Activated CD4-positive, alpha-beta T cell treated with anti-CD3 and anti-CD28 coated beads, Interleukin-2, amount 10 ng/mL, durations not matched to agents 7 days and 5 days (primary cell): Measurements from ENCODE around the gene SMC6. TPM values are rescaled to one million over a fixed set of nuclear protein-coding genes. Genes with fewer than 3 reads are reported as not detected.

Source experiments
- CTCF ChIA-PET: fragments of 350-600 bp; sonication (Branson Sonifier 250); formaldehyde crosslinking; loops from one replicate; lab custom pipeline; 2021; ENCODE audit warnings: antibody characterized with exemption; lab: Charles Lee
- POLR2A ChIA-PET: fragments of 350-600 bp; sonication (Branson Sonifier 250); formaldehyde crosslinking; loops from one replicate; lab custom pipeline; 2021; ENCODE audit warnings: antibody characterized with exemption; lab: Charles Lee
- DNase-seq: peaks from one replicate; pipeline ENCODE4 v3.0.0-alpha.2; 2020
- H3K27ac Mint-ChIP-seq: one replicate; pipeline ENCODE4 v1.8.0; 2021; ENCODE audit warnings: mild to moderate bottlenecking, moderate library complexity, mixed read lengths
- H3K27me3 Mint-ChIP-seq: one replicate; pipeline ENCODE4 v1.8.0; 2021; ENCODE audit warnings: mixed read lengths
- H3K36me3 Mint-ChIP-seq: one replicate; pipeline ENCODE4 v1.8.0; 2021; ENCODE audit warnings: low read depth, mixed read lengths
- H3K4me1 Mint-ChIP-seq: one replicate; pipeline ENCODE4 v1.8.0; 2021; ENCODE audit warnings: mixed read lengths
- H3K4me3 Mint-ChIP-seq: one replicate; pipeline ENCODE4 v1.8.0; 2021; ENCODE audit warnings: mild to moderate bottlenecking, moderate library complexity, mixed read lengths
- H3K9me3 Mint-ChIP-seq: one replicate; pipeline ENCODE4 v1.8.0; 2021; ENCODE audit warnings: mixed read lengths
- total RNA-seq, 2 experiments: library from RNA; stranded (reverse); gene quantifications; one replicate each; pipeline ENCODE4 v1.2.3, GENCODE V29; 2021

The SMC6 gene
- total RNA-seq, 2 experiments from 2014 or later, result 41.3 to 41.9 TPM

- H3K27ac Mint-ChIP-seq, result no peak overlapping the region
- no peak overlapping the region for H3K4me3 Mint-ChIP-seq
- peaks cover 43% of the 10 kb centered on the region for H3K4me1 Mint-ChIP-seq
- CTCF ChIA-PET, result interaction anchor here (0.6 to 1.3 kb wide), 3 partner anchors 26 to 42 kb away, joined by 3 to 7 read pairs (median 3); no protein-coding TSS in a partner anchor
- no peaks in the 10 kb centered on the region for H3K27me3 Mint-ChIP-seq
- H3K36me3 Mint-ChIP-seq, result peaks cover 10% of the 10 kb centered on the region
- DNase-seq, result no peak
- H3K9me3 Mint-ChIP-seq, result no peaks in the 10 kb centered on the region
- POLR2A ChIA-PET, result no interaction called here
Observed at GRCh38 chr2:17756668-17757067, 3.1 kb upstream of the SMC6 start.

GRCh38 chr2:17754773-17755425 lies 1.3 kb upstream of the SMC6 start:
- DNase-seq, result no peak
- peak overlapping the region; percentile 98 for H3K27ac Mint-ChIP-seq
- peaks cover 54% of the 10 kb centered on the region for H3K4me1 Mint-ChIP-seq
- POLR2A ChIA-PET, result no interaction called here
- H3K36me3 Mint-ChIP-seq, result peaks cover 8% of the 10 kb centered on the region
- H3K9me3 Mint-ChIP-seq, result no peaks in the 10 kb centered on the region
- H3K4me3 Mint-ChIP-seq, result peak overlapping the region; percentile 88
- no peaks in the 10 kb centered on the region for H3K27me3 Mint-ChIP-seq
- CTCF ChIA-PET, result interaction anchor here (1.4 kb wide), 1 partner anchor 15 kb away, joined by 6 read pairs; no protein-coding TSS in a partner anchor

- Mint-ChIP-seq H3K4me1 (peaks cover 53% of the 10 kb centered on the region), H3K27me3 (no peaks in the 10 kb centered on the region), H3K9me3 (no peaks in the 10 kb centered on the region), H3K36me3 (peaks cover 8% of the 10 kb centered on the region), H3K4me3 (peak overlapping the region; percentile 88), H3K27ac (peak overlapping the region; percentile 98)
- ChIA-PET CTCF (interaction anchor here (0.6 to 1.4 kb wide), 4 partner anchors 13 to 1617 kb away, joined by 3 to 6 read pairs (median 3); no protein-coding TSS in a partner anchor), POLR2A (interaction anchor here (0.8 kb wide), 1 partner anchor 35 kb away, joined by 14 read pairs; no protein-coding TSS in a partner anchor)
- peak; percentile 41 for DNase-seq
Observed at GRCh38 chr2:17752892-17753802, 463 bp downstream of the SMC6 start.

GRCh38 chr2:17752246-17752645 lies 1.4 kb downstream of the SMC6 start:
- no peaks in the 10 kb centered on the region for H3K27me3 Mint-ChIP-seq
- POLR2A ChIA-PET, result no interaction called here
- peaks cover 51% of the 10 kb centered on the region for H3K4me1 Mint-ChIP-seq
- CTCF ChIA-PET, result interaction anchor here (1.0 kb wide), 1 partner anchor 13 kb away, joined by 3 read pairs; no protein-coding TSS in a partner anchor
- no peaks in the 10 kb centered on the region for H3K9me3 Mint-ChIP-seq
- DNase-seq, result no peak
- H3K4me3 Mint-ChIP-seq, result peak overlapping the region; percentile 88
- peak overlapping the region; percentile 88 for H3K27ac Mint-ChIP-seq
- H3K36me3 Mint-ChIP-seq, result peaks cover 14% of the 10 kb centered on the region

- ChIA-PET POLR2A (no interaction called here), CTCF (no interaction called here)
- Mint-ChIP-seq H3K27ac (peak overlapping the region; percentile 84), H3K27me3 (no peaks in the 10 kb centered on the region), H3K9me3 (no peaks in the 10 kb centered on the region), H3K4me1 (peaks cover 37% of the 10 kb centered on the region), H3K36me3 (peaks cover 18% of the 10 kb centered on the region), H3K4me3 (peak overlapping the region; percentile 11)
- peak; percentile 7 for DNase-seq
Observed at GRCh38 chr2:17749753-17750438, 3.7 kb downstream of the SMC6 start.

GRCh38 chr2:17748745-17749144 lies 4.9 kb downstream of the SMC6 start:
- H3K27ac Mint-ChIP-seq, result no peak overlapping the region
- POLR2A ChIA-PET, result no interaction called here
- peaks cover 28% of the 10 kb centered on the region for H3K36me3 Mint-ChIP-seq
- H3K4me3 Mint-ChIP-seq, result no peak overlapping the region
- H3K4me1 Mint-ChIP-seq, result peaks cover 34% of the 10 kb centered on the region
- no peaks in the 10 kb centered on the region for H3K9me3 Mint-ChIP-seq
- H3K27me3 Mint-ChIP-seq, result no peaks in the 10 kb centered on the region
- CTCF ChIA-PET, result interaction anchor here (1.0 kb wide), 1 partner anchor 10 kb away, joined by 3 read pairs; no protein-coding TSS in a partner anchor
- no peak for DNase-seq

- H3K27ac Mint-ChIP-seq, result no peak overlapping the region
- H3K9me3 Mint-ChIP-seq, result no peaks in the 10 kb centered on the region
- CTCF ChIA-PET, result interaction anchor here (1.0 kb wide), 1 partner anchor 9 kb away, joined by 3 read pairs; no protein-coding TSS in a partner anchor
- H3K27me3 Mint-ChIP-seq, result no peaks in the 10 kb centered on the region
- DNase-seq, result no peak
- peaks cover 33% of the 10 kb centered on the region for H3K36me3 Mint-ChIP-seq
- no peak overlapping the region for H3K4me3 Mint-ChIP-seq
- POLR2A ChIA-PET, result no interaction called here
- peaks cover 32% of the 10 kb centered on the region for H3K4me1 Mint-ChIP-seq
Observed at GRCh38 chr2:17747684-17748452, 5.7 kb downstream of the SMC6 start.

GRCh38 chr2:17740203-17740602 lies 13.4 kb downstream of the SMC6 start:
- H3K9me3 Mint-ChIP-seq, result no peaks in the 10 kb centered on the region
- H3K36me3 Mint-ChIP-seq, result peaks cover 56% of the 10 kb centered on the region
- H3K4me1 Mint-ChIP-seq, result peaks cover 3% of the 10 kb centered on the region
- no peak overlapping the region for H3K27ac Mint-ChIP-seq
- DNase-seq, result no peak
- H3K4me3 Mint-ChIP-seq, result no peak overlapping the region
- H3K27me3 Mint-ChIP-seq, result no peaks in the 10 kb centered on the region
- ChIA-PET CTCF (interaction anchor here (1.1 to 2.0 kb wide), 2 partner anchors 11 to 14 kb away, joined by 3 to 6 read pairs; partner anchors contain the start of genes GEN1 and SMC6), POLR2A (no interaction called here)

GRCh38 chr2:17736989-17737388 lies 16.6 kb downstream of the SMC6 start:
- no peak for DNase-seq
- Mint-ChIP-seq H3K4me1 (peaks cover 3% of the 10 kb centered on the region), H3K9me3 (no peaks in the 10 kb centered on the region), H3K27ac (no peak overlapping the region), H3K4me3 (no peak overlapping the region), H3K27me3 (no peaks in the 10 kb centered on the region), H3K36me3 (peaks cover 49% of the 10 kb centered on the region)
- ChIA-PET POLR2A (no interaction called here), CTCF (no interaction called here)

- Mint-ChIP-seq H3K27ac (no peak overlapping the region), H3K36me3 (peaks cover 52% of the 10 kb centered on the region), H3K4me3 (no peak overlapping the region), H3K9me3 (no peaks in the 10 kb centered on the region), H3K4me1 (peaks cover 3% of the 10 kb centered on the region), H3K27me3 (no peaks in the 10 kb centered on the region)
- DNase-seq, result no peak
- CTCF ChIA-PET, result no interaction called here
- POLR2A ChIA-PET, result interaction anchor here (0.6 kb wide), 1 partner anchor 13 kb away, joined by 5 read pairs; no protein-coding TSS in a partner anchor
Observed at GRCh38 chr2:17735864-17736263, 17.7 kb downstream of the SMC6 start.

GRCh38 chr2:17733599-17733998 lies 20.0 kb downstream of the SMC6 start:
- CTCF ChIA-PET, result no interaction called here
- H3K27ac Mint-ChIP-seq, result no peak overlapping the region
- no peaks in the 10 kb centered on the region for H3K27me3 Mint-ChIP-seq
- POLR2A ChIA-PET, result no interaction called here
- no peaks in the 10 kb centered on the region for H3K9me3 Mint-ChIP-seq
- H3K4me3 Mint-ChIP-seq, result no peak overlapping the region
- DNase-seq, result no peak
- peaks cover 43% of the 10 kb centered on the region for H3K36me3 Mint-ChIP-seq
- no peaks in the 10 kb centered on the region for H3K4me1 Mint-ChIP-seq

- Mint-ChIP-seq H3K36me3 (peaks cover 35% of the 10 kb centered on the region), H3K9me3 (no peaks in the 10 kb centered on the region), H3K4me3 (no peak overlapping the region), H3K27me3 (no peaks in the 10 kb centered on the region), H3K27ac (no peak overlapping the region), H3K4me1 (no peaks in the 10 kb centered on the region)
- ChIA-PET CTCF (interaction anchor here (1.1 kb wide), 1 partner anchor 9 kb away, joined by 4 read pairs; no protein-coding TSS in a partner anchor), POLR2A (no interaction called here)
- DNase-seq, result no peak
Observed at GRCh38 chr2:17729880-17730279, 23.7 kb downstream of the SMC6 start.
